HG03025 (cell line): ENCODE measurements around the gene DCANP1.
"Not testable (repeated sequence)": the region's sequence is repeated elsewhere in the genome, so short reads cannot be mapped to it uniquely, and the experiment has no call there.

Experiments used
- ATAC-seq: cut with Tn5 transposase; IDR thresholded peaks from one replicate; pipeline ENCODE4 v1.9.1; 2021; ENCODE audit warnings: mild to moderate bottlenecking, moderate library complexity; ENCODE audit not compliant: unreplicated experiment, low FRiP score

The DCANP1 gene

GRCh38 chr5:135447298-135447929 is at the start of gene DCANP1:
Gene DCANP1 (minus strand): TSS chr5:135447348. CDS start chr5:135447108, 240 bp downstream.
- no peak for ATAC-seq

- not testable (repeated sequence) for ATAC-seq
Observed at GRCh38 chr5:135495531-135495930, 48.4 kb upstream of the DCANP1 start.

GRCh38 chr5:135494196-135494595 is 47.0 kb upstream of the DCANP1 start:
- no peak for ATAC-seq

GRCh38 chr5:135493406-135494180 is 46.4 kb upstream of the DCANP1 start:
- ATAC-seq = no peak

GRCh38 chr5:135492319-135492626 is 45.1 kb upstream of the DCANP1 start:
- no peak for ATAC-seq

- ATAC-seq = no peak
Observed at GRCh38 chr5:135491552-135492318, 44.6 kb upstream of the DCANP1 start.

- no peak for ATAC-seq
Observed at GRCh38 chr5:135491038-135491551, 43.9 kb upstream of the DCANP1 start.

- no peak for ATAC-seq
Observed at GRCh38 chr5:135490245-135491037, 43.3 kb upstream of the DCANP1 start.

- ATAC-seq = no peak
Observed at GRCh38 chr5:135489466-135490244, 42.5 kb upstream of the DCANP1 start.

GRCh38 chr5:135488727-135489465 is 41.7 kb upstream of the DCANP1 start:
- ATAC-seq = no peak

GRCh38 chr5:135487839-135488514 is 40.8 kb upstream of the DCANP1 start:
- ATAC-seq = no peak

- ATAC-seq = no peak
Observed at GRCh38 chr5:135487037-135487395, 39.9 kb upstream of the DCANP1 start.

- no peak for ATAC-seq
Observed at GRCh38 chr5:135486131-135487036, 39.2 kb upstream of the DCANP1 start.

GRCh38 chr5:135484674-135485086 is 37.5 kb upstream of the DCANP1 start:
- ATAC-seq = no peak

GRCh38 chr5:135483254-135483653 is 36.1 kb upstream of the DCANP1 start:
- no peak for ATAC-seq

- ATAC-seq = no peak
Observed at GRCh38 chr5:135482381-135482933, 35.3 kb upstream of the DCANP1 start.

GRCh38 chr5:135481909-135482311 is 34.8 kb upstream of the DCANP1 start:
- no peak for ATAC-seq
